Naive thymus-derived CD8-positive, alpha-beta T cell (primary cell): Measurements from ENCODE around the gene MACROD2. TPM values are rescaled to one million over a fixed set of nuclear protein-coding genes. Genes with fewer than 3 reads are reported as not detected.

ENCODE experiments used
- ATAC-seq, 2 donors: fragments of 150-1000 bp; cut with Tn5 transposase in 1 of 2; sonication (Bioruptor Pico), chemical (Tn5 transposase) in 1 of 2; 1 replicate in 1 of 2; 2 replicates in 1 of 2; pipeline ENCODE4 v1.10.0; 2021; ENCODE audit warnings: mild to moderate bottlenecking in 2 of 2, moderate library complexity in 2 of 2
- POLR2A ChIA-PET: fragments of 350-600 bp; sonication (Branson Sonifier 250); formaldehyde crosslinking; loops from one replicate; lab custom pipeline; 2021; ENCODE audit warnings: antibody characterized with exemption; lab: Charles Lee
- DNase-seq, 10 donors: peaks; one replicate each; pipeline versions ENCODE4 v3.0.0 to v3.0.0-alpha.2; 2020 to 2022
- H3K27ac Mint-ChIP-seq, 10 donors: one replicate each; pipeline ENCODE4 v1.8.0; 2020 to 2022; ENCODE audit warnings: mild to moderate bottlenecking in 10 of 10, mixed read lengths in 10 of 10, moderate library complexity in 4 of 10, inconsistent platforms in 1 of 10
- H3K27me3 Mint-ChIP-seq, 5 donors: one replicate each; pipeline ENCODE4 v1.8.0; 2021 to 2022; ENCODE audit warnings: mixed read lengths in 5 of 5
- H3K36me3 Mint-ChIP-seq, 3 donors: one replicate each; pipeline ENCODE4 v1.8.0; 2020 to 2022; ENCODE audit warnings: mixed read lengths in 3 of 3, mild to moderate bottlenecking in 2 of 3, inconsistent platforms in 1 of 3
- H3K4me1 Mint-ChIP-seq, 4 donors: one replicate each; pipeline ENCODE4 v1.8.0; 2021 to 2022; ENCODE audit warnings: mixed read lengths in 4 of 4
- H3K4me3 Mint-ChIP-seq, 10 donors: one replicate each; pipeline ENCODE4 v1.8.0; 2020 to 2022; ENCODE audit warnings: mild to moderate bottlenecking in 10 of 10, mixed read lengths in 10 of 10, moderate library complexity in 6 of 10, inconsistent platforms in 1 of 10
- H3K9me3 Mint-ChIP-seq, 9 donors: one replicate each; pipeline ENCODE4 v1.8.0; 2020 to 2022; ENCODE audit warnings: mixed read lengths in 9 of 9, mild to moderate bottlenecking in 3 of 9, inconsistent platforms in 1 of 9, moderate library complexity in 1 of 9
- polyA plus RNA-seq, 3 donors: library from polyadenylated mRNA; unstranded; fragments of 300-500 nt; fragmentation: Illumina TruSeq; gene quantifications; one replicate each; pipeline ENCODE4 v1.2.3, GENCODE V29; 2021
- total RNA-seq, 8 experiments: library from RNA in 2 of 8; stranded (reverse) in 2 of 8; gene quantifications; one replicate each; pipeline ENCODE4 v1.2.3 and lab custom pipeline; 2021 to 2026

MACROD2 gene
- total and polyA plus RNA-seq, 5 experiments from 2014 or later, result 0.18 to 1.1 (median 0.60) TPM; not detected in 2

GRCh38 chr20:14299831-14300230, 304.5 kb downstream of the MACROD2 start:
- peaks cover 0 to 8% (median 0%) of the 10 kb centered on the region in 3 donors for H3K36me3 Mint-ChIP-seq
- DNase-seq (no peak), ATAC-seq (no peak)
- H3K4me3 Mint-ChIP-seq, result no peak overlapping the region
- POLR2A ChIA-PET, result no interaction called here
- no peak overlapping the region for H3K27ac Mint-ChIP-seq
- no peaks in the 10 kb centered on the region for H3K4me1 Mint-ChIP-seq
- no peaks in the 10 kb centered on the region for H3K27me3 Mint-ChIP-seq
- peaks cover 0 to 23% (median 7%) of the 10 kb centered on the region in 9 donors for H3K9me3 Mint-ChIP-seq

GRCh38 chr20:14303106-14303505, 307.8 kb downstream of the MACROD2 start:
- POLR2A ChIA-PET, result no interaction called here
- no peak overlapping the region for H3K27ac Mint-ChIP-seq
- peaks cover 0 to 39% (median 8%) of the 10 kb centered on the region in 9 donors for H3K9me3 Mint-ChIP-seq

GRCh38 chr20:14303651-14304050, 308.3 kb downstream of the MACROD2 start:
- H3K9me3 Mint-ChIP-seq, result peaks cover 0 to 33% (median 5%) of the 10 kb centered on the region in 9 donors
- POLR2A ChIA-PET, result no interaction called here
- ATAC-seq, result no peak

More at GRCh38 chr20:14303106-14303505, 307.8 kb downstream of the MACROD2 start:
- no peak overlapping the region for H3K4me3 Mint-ChIP-seq
- peaks cover 0 to 8% (median 0%) of the 10 kb centered on the region in 3 donors for H3K36me3 Mint-ChIP-seq
- no peaks in the 10 kb centered on the region for H3K4me1 Mint-ChIP-seq
- ATAC-seq (no peak), DNase-seq (no peak)
- H3K27me3 Mint-ChIP-seq, result no peaks in the 10 kb centered on the region

GRCh38 chr20:14304472-14304871, 309.2 kb downstream of the MACROD2 start:
- Mint-ChIP-seq H3K4me3 (no peak overlapping the region), H3K27ac (no peak overlapping the region), H3K27me3 (no peaks in the 10 kb centered on the region), H3K4me1 (no peaks in the 10 kb centered on the region), H3K9me3 (peaks cover 0 to 30% (median 5%) of the 10 kb centered on the region in 9 donors), H3K36me3 (peaks cover 0 to 4% (median 0%) of the 10 kb centered on the region in 3 donors)
- POLR2A ChIA-PET, result no interaction called here
- no peak for ATAC-seq
- DNase-seq, result no peak

More at GRCh38 chr20:14303651-14304050, 308.3 kb downstream of the MACROD2 start:
- Mint-ChIP-seq H3K27me3 (no peaks in the 10 kb centered on the region), H3K27ac (no peak overlapping the region), H3K4me3 (no peak overlapping the region), H3K4me1 (no peaks in the 10 kb centered on the region), H3K36me3 (peaks cover 0 to 5% (median 0%) of the 10 kb centered on the region in 3 donors)
- DNase-seq, result no peak

- ATAC-seq (no peak), DNase-seq (no peak)
- POLR2A ChIA-PET, result no interaction called here
- Mint-ChIP-seq H3K27ac (no peak overlapping the region), H3K4me3 (no peak overlapping the region), H3K27me3 (no peaks in the 10 kb centered on the region), H3K36me3 (peaks cover 0 to 4% (median 0%) of the 10 kb centered on the region in 3 donors), H3K4me1 (no peaks in the 10 kb centered on the region), H3K9me3 (peaks cover 0 to 30% (median 5%) of the 10 kb centered on the region in 9 donors)
Observed at GRCh38 chr20:14307956-14308355, 312.6 kb downstream of the MACROD2 start.

- Mint-ChIP-seq H3K4me1 (no peaks in the 10 kb centered on the region), H3K27ac (no peak overlapping the region), H3K36me3 (no peaks in the 10 kb centered on the region), H3K4me3 (no peak overlapping the region), H3K27me3 (no peaks in the 10 kb centered on the region), H3K9me3 (peaks cover 0 to 7% (median under 1%) of the 10 kb centered on the region in 9 donors)
- DNase-seq (no peak), ATAC-seq (no peak)
- POLR2A ChIA-PET, result no interaction called here
Observed at GRCh38 chr20:14310977-14311627, 315.8 kb downstream of the MACROD2 start.

GRCh38 chr20:14312001-14312400, 316.7 kb downstream of the MACROD2 start:
- H3K27me3 Mint-ChIP-seq, result no peaks in the 10 kb centered on the region

GRCh38 chr20:14313341-14314020, 318.2 kb downstream of the MACROD2 start:
- POLR2A ChIA-PET, result no interaction called here

More at GRCh38 chr20:14312001-14312400, 316.7 kb downstream of the MACROD2 start:
- peaks cover 0 to 7% (median 0%) of the 10 kb centered on the region in 9 donors for H3K9me3 Mint-ChIP-seq
- H3K36me3 Mint-ChIP-seq, result no peaks in the 10 kb centered on the region
- no peak overlapping the region for H3K4me3 Mint-ChIP-seq
- POLR2A ChIA-PET, result no interaction called here
- no peak for ATAC-seq
- H3K4me1 Mint-ChIP-seq, result no peaks in the 10 kb centered on the region
- no peak overlapping the region for H3K27ac Mint-ChIP-seq
- DNase-seq, result no peak

GRCh38 chr20:14319704-14320103, 324.4 kb downstream of the MACROD2 start:
- DNase-seq, result no peak
- ATAC-seq, result no peak
- H3K36me3 Mint-ChIP-seq, result peaks cover 0 to 7% (median 0%) of the 10 kb centered on the region in 3 donors
- H3K4me1 Mint-ChIP-seq, result no peaks in the 10 kb centered on the region
- H3K4me3 Mint-ChIP-seq, result no peak overlapping the region
- H3K9me3 Mint-ChIP-seq, result peaks cover 2 to 39% (median 12%) of the 10 kb centered on the region in 9 donors
- POLR2A ChIA-PET, result no interaction called here
- H3K27me3 Mint-ChIP-seq, result no peaks in the 10 kb centered on the region
- no peak overlapping the region for H3K27ac Mint-ChIP-seq

More at GRCh38 chr20:14313341-14314020, 318.2 kb downstream of the MACROD2 start:
- Mint-ChIP-seq H3K27ac (no peak overlapping the region), H3K4me3 (no peak overlapping the region), H3K36me3 (no peaks in the 10 kb centered on the region), H3K27me3 (no peaks in the 10 kb centered on the region), H3K4me1 (no peaks in the 10 kb centered on the region), H3K9me3 (peaks cover 0 to 9% (median 4%) of the 10 kb centered on the region in 9 donors)
- DNase-seq (no peak), ATAC-seq (no peak)

- no peaks in the 10 kb centered on the region for H3K4me1 Mint-ChIP-seq
- POLR2A ChIA-PET, result no interaction called here
- H3K4me3 Mint-ChIP-seq, result no peak overlapping the region
- peaks cover 0 to 4% (median 0%) of the 10 kb centered on the region in 9 donors for H3K9me3 Mint-ChIP-seq
- DNase-seq (no peak), ATAC-seq (no peak)
- no peak overlapping the region for H3K27ac Mint-ChIP-seq
- no peaks in the 10 kb centered on the region for H3K27me3 Mint-ChIP-seq
- H3K36me3 Mint-ChIP-seq, result no peaks in the 10 kb centered on the region
Observed at GRCh38 chr20:14331646-14332045, 336.3 kb downstream of the MACROD2 start.

- no peak for ATAC-seq
Observed at GRCh38 chr20:14332866-14333265, 337.6 kb downstream of the MACROD2 start.

GRCh38 chr20:14333721-14334120, 338.4 kb downstream of the MACROD2 start:
- POLR2A ChIA-PET, result no interaction called here
- DNase-seq (no peak), ATAC-seq (no peak)
- Mint-ChIP-seq H3K9me3 (peaks cover 0 to 2% (median 0%) of the 10 kb centered on the region in 9 donors), H3K27me3 (no peaks in the 10 kb centered on the region), H3K27ac (no peak overlapping the region), H3K36me3 (no peaks in the 10 kb centered on the region), H3K4me3 (no peak overlapping the region), H3K4me1 (no peaks in the 10 kb centered on the region)

More at GRCh38 chr20:14332866-14333265, 337.6 kb downstream of the MACROD2 start:
- POLR2A ChIA-PET, result no interaction called here
- no peak for DNase-seq
- H3K27me3 Mint-ChIP-seq, result no peaks in the 10 kb centered on the region
- H3K36me3 Mint-ChIP-seq, result no peaks in the 10 kb centered on the region
- no peak overlapping the region for H3K27ac Mint-ChIP-seq
- no peaks in the 10 kb centered on the region for H3K4me1 Mint-ChIP-seq
- peaks cover 0 to 2% (median 0%) of the 10 kb centered on the region in 9 donors for H3K9me3 Mint-ChIP-seq
- H3K4me3 Mint-ChIP-seq, result no peak overlapping the region

- peaks cover 0 to 2% (median 0%) of the 10 kb centered on the region in 9 donors for H3K9me3 Mint-ChIP-seq
Observed at GRCh38 chr20:14334306-14334930, 339.1 kb downstream of the MACROD2 start.

More at GRCh38 chr20:14334306-14334930, 339.1 kb downstream of the MACROD2 start:
- H3K36me3 Mint-ChIP-seq, result no peaks in the 10 kb centered on the region
- H3K27ac Mint-ChIP-seq, result no peak overlapping the region
- ATAC-seq (no peak), DNase-seq (no peak)
- POLR2A ChIA-PET, result no interaction called here
- H3K27me3 Mint-ChIP-seq, result no peaks in the 10 kb centered on the region
- no peaks in the 10 kb centered on the region for H3K4me1 Mint-ChIP-seq
- no peak overlapping the region for H3K4me3 Mint-ChIP-seq
